Measurements from ENCODE around the gene RAB3C. TPM values are rescaled to one million over a fixed set of nuclear protein-coding genes. Genes with fewer than 3 reads are reported as not detected.
"Not testable (repeated sequence)": the region's sequence is repeated elsewhere in the genome, so short reads cannot be mapped to it uniquely, and the experiment has no call there.

RAB3C gene, protein sequence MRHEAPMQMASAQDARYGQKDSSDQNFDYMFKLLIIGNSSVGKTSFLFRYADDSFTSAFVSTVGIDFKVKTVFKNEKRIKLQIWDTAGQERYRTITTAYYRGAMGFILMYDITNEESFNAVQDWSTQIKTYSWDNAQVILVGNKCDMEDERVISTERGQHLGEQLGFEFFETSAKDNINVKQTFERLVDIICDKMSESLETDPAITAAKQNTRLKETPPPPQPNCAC
- total RNA-seq: 1 to 10 TPM in 3 of 6 experiments, under 1 TPM in 3; 0.18 to 2.6 (median 0.99) TPM
- long read RNA-seq: 0 reads

DNA sequence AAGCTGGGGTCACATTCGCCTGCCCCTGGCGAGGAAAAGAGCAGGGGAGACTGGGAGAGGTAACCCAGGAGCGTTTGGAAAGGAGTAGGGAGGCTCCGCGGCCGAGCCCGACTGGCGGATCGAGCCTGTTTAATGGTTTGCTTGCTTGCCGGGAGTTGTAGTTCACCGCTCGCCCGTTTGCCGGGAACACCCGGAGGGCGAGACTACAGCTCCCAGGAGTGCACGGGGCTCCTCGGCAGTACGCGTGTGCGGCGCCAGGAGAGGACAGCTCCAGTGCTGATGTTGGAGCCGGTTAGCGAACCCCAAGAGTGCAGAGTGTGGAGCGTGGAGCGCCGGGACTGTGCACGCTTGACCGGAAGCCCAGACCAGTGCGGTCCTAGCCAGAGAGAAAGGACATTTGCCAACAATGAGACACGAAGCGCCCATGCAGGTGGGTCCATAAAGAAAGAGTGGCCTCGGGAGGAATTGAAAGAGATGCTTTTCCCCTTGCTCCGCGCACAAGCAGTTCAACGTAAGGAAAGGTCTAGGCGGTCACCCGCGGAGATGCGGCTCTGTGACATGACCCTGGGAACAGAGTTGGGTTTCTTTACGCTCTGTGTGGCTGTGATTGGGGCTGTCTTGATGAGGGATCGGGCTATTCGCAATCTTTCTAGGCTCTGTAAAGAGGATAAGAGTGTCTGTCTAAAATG is at the start of gene RAB3C:
TSS of gene RAB3C (plus strand) at position 273 of the 689 bp plus-strand sequence. CDS start at position 407, 134 bp downstream.
- intact Hi-C loops (cut with DNase I): no loop called here
- H3K4me1 ChIP-seq: peaks cover 0 to 12% (median 0%) of the 10 kb centered on the region in 4 donors
- WGBS (ENCODE audit: insufficient coverage, low coverage, low lambda C conversion rate, missing lambda C conversion rate): 4% methylated on average over 16 of the region's 43 CpGs
- H3K4me3 ChIP-seq: peak within 1 kb of the TSS; percentile 53 to 64 (median 55)
- H3K27ac ChIP-seq: no peak within 1 kb of the TSS
- peak; percentile 94 to 97 (median 96) for DNase-seq
- TF ChIP-seq POLR2A (IDR thresholded peaks at IDR 0.05): no peak
- TF ChIP-seq, protein P1, sequence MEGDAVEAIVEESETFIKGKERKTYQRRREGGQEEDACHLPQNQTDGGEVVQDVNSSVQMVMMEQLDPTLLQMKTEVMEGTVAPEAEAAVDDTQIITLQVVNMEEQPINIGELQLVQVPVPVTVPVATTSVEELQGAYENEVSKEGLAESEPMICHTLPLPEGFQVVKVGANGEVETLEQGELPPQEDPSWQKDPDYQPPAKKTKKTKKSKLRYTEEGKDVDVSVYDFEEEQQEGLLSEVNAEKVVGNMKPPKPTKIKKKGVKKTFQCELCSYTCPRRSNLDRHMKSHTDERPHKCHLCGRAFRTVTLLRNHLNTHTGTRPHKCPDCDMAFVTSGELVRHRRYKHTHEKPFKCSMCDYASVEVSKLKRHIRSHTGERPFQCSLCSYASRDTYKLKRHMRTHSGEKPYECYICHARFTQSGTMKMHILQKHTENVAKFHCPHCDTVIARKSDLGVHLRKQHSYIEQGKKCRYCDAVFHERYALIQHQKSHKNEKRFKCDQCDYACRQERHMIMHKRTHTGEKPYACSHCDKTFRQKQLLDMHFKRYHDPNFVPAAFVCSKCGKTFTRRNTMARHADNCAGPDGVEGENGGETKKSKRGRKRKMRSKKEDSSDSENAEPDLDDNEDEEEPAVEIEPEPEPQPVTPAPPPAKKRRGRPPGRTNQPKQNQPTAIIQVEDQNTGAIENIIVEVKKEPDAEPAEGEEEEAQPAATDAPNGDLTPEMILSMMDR (IDR thresholded peaks at IDR 0.05): peak in 2 of 4 donors; percentile 6 to 43
- no peaks in the 10 kb centered on the region for H3K27me3 ChIP-seq
- peak; percentile 100 for ATAC-seq
- no peaks in the 10 kb centered on the region for H3K9me3 ChIP-seq
- H3K36me3 ChIP-seq: no peaks in the 10 kb centered on the region

- ATAC-seq; DNase-seq; intact Hi-C loops (cut with DNase I); H3K27me3 ChIP-seq; H3K9me3 ChIP-seq; H3K27ac ChIP-seq; H3K36me3 ChIP-seq; H3K4me3 ChIP-seq; H3K4me1 ChIP-seq: not testable (repeated sequence)
- 88% methylated on average over 4 of the region's 9 CpGs for WGBS (ENCODE audit: insufficient coverage, low coverage, low lambda C conversion rate, missing lambda C conversion rate)
Observed at GRCh38 chr5:58541935-58542334, 40.9 kb upstream of the RAB3C start.

DNA sequence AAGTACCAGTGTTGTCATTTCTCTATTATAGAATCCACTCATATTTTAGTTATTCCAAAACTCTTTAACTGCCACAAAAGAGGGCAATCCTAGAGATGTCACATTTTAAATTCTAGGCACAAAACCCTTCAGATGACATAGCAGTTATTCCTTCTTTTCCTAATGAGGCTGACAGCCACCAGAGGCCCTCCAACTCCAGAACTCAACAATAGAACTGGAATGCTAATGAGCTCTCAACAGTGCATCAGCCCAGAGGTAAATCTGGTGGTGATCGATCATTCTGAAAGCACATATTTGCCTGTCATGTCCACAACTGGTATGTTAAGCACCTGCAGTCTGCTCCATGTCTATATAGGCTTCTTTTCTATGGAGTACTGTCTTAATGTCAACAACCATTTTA is 40.2 kb upstream of the RAB3C start:
- H3K27me3 ChIP-seq: no peaks in the 10 kb centered on the region
- no peak overlapping the region for H3K27ac ChIP-seq
- DNase-seq (no peak), ATAC-seq (no peak)
- intact Hi-C loops (cut with DNase I): no loop called here
- peaks cover 0 to 8% (median 0%) of the 10 kb centered on the region in 4 donors for H3K4me1 ChIP-seq
- H3K4me3 ChIP-seq: no peak overlapping the region
- TF ChIP-seq POLR2A (IDR thresholded peaks at IDR 0.05): no peak
- TF ChIP-seq, protein P1 (IDR thresholded peaks at IDR 0.05): no peak
- WGBS (ENCODE audit: insufficient coverage, low coverage, low lambda C conversion rate, missing lambda C conversion rate): no CpG with 5 or more reads among the region's 1 CpG
- H3K9me3 ChIP-seq: no peaks in the 10 kb centered on the region
- H3K36me3 ChIP-seq: no peaks in the 10 kb centered on the region

DNA sequence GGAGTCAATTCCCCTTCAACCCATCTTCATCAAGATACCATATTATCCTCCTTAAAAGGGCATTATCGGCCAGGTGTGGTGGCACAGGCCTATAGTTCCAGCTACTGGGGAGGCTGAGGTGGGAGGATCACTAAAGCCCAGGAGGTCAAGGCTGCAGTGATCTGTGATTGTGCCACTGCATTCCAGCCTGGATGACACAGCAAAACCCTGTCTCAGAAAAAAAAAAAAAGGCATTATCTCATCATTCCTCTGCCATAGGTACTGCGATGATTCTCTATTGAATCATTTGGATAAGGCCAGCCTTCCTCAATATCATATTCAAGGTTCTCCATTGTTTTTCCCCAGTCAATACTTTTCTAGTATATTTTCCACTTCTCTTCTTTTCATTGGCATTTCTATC is 39.2 kb upstream of the RAB3C start:
- intact Hi-C loops (cut with DNase I): no loop called here
- H3K9me3 ChIP-seq: no peaks in the 10 kb centered on the region
- peaks cover 0 to 8% (median 0%) of the 10 kb centered on the region in 4 donors for H3K4me1 ChIP-seq
- no peaks in the 10 kb centered on the region for H3K27me3 ChIP-seq
- no peaks in the 10 kb centered on the region for H3K36me3 ChIP-seq
- ATAC-seq (peak in 1 of 4 donors; percentile 34), DNase-seq (no peak)
- WGBS (ENCODE audit: insufficient coverage, low coverage, low lambda C conversion rate, missing lambda C conversion rate): 71% methylated on average over 2 of the region's 2 CpGs
- H3K4me3 ChIP-seq: no peak overlapping the region
- TF ChIP-seq POLR2A (IDR thresholded peaks at IDR 0.05): no peak
- TF ChIP-seq, protein P1 (IDR thresholded peaks at IDR 0.05): no peak
- no peak overlapping the region for H3K27ac ChIP-seq

DNA sequence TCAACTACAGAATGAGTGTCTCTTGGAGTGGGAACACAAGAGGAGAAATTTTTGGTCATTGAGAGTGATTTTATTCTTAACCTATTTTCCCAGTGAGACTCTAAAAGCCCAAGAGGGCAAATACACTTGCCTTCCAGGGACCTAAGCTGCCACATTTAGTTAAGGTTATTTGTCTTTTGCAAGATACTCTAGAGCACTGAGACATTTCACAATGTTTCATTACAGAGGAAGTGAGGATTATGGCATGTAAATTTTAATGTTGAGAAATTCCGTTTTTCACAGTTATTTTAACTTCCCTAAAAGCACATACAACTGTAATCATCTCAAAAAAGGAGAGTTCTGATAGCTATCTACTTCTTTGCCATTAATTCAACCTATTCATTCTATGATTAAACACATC is 38.7 kb upstream of the RAB3C start:
- intact Hi-C loops (cut with DNase I): no loop called here
- ATAC-seq: peak; percentile 40 to 73 (median 64)
- Histone ChIP-seq H3K36me3 (no peaks in the 10 kb centered on the region), H3K9me3 (no peaks in the 10 kb centered on the region), H3K4me3 (no peak overlapping the region), H3K4me1 (peaks cover 0 to 8% (median 0%) of the 10 kb centered on the region in 4 donors), H3K27me3 (no peaks in the 10 kb centered on the region), H3K27ac (no peak overlapping the region)
- WGBS (ENCODE audit: insufficient coverage, low coverage, low lambda C conversion rate, missing lambda C conversion rate): 29% methylated on average over 1 of the region's 1 CpG
- no peak for DNase-seq
- TF ChIP-seq, protein P1 (IDR thresholded peaks at IDR 0.05): no peak
- TF ChIP-seq POLR2A (IDR thresholded peaks at IDR 0.05): no peak

All from right lobe of liver (tissue), 6 donors.